Inferior parietal cortex (tissue), 1 donor: ENCODE data around the gene CPEB1.
"Not testable (repeated sequence)": the region's sequence is repeated elsewhere in the genome, so short reads cannot be mapped to it uniquely, and the experiment has no call there.

Source experiments
- DNase-seq: peaks from one replicate; pipeline ENCODE4 v3.0.0-alpha.2; 2016; ENCODE audit errors: extremely low spot score

CPEB1 gene

GRCh38 chr15:82649226-82649999 is 2.2 kb upstream of the CPEB1 start:
- no peak for DNase-seq

GRCh38 chr15:82648257-82649103 is 1.3 kb upstream of the CPEB1 start:
- DNase-seq = no peak

- DNase-seq = no peak
Observed at GRCh38 chr15:82647835-82648256, 683 bp upstream of the CPEB1 start.

- DNase-seq = no peak
Observed at GRCh38 chr15:82646250-82647044, 716 bp downstream of the CPEB1 start.

- DNase-seq = not testable (repeated sequence)
Observed at GRCh38 chr15:82644967-82645852, 2.0 kb downstream of the CPEB1 start.

- DNase-seq = no peak
Observed at GRCh38 chr15:82643992-82644391, 3.2 kb downstream of the CPEB1 start.

GRCh38 chr15:82642656-82643055 is 4.5 kb downstream of the CPEB1 start:
- no peak for DNase-seq

GRCh38 chr15:82641129-82641798 is 5.9 kb downstream of the CPEB1 start:
- no peak for DNase-seq

GRCh38 chr15:82640672-82641071 is 6.5 kb downstream of the CPEB1 start:
- no peak for DNase-seq

GRCh38 chr15:82635798-82636197 is 11.4 kb downstream of the CPEB1 start:
- DNase-seq = no peak

GRCh38 chr15:82630033-82630432 is 17.1 kb downstream of the CPEB1 start:
- no peak for DNase-seq

GRCh38 chr15:82625136-82625535 is 22.0 kb downstream of the CPEB1 start:
- no peak for DNase-seq

- no peak for DNase-seq
Observed at GRCh38 chr15:82624438-82624837, 22.7 kb downstream of the CPEB1 start.

- no peak for DNase-seq
Observed at GRCh38 chr15:82624008-82624407, 23.2 kb downstream of the CPEB1 start.

GRCh38 chr15:82621970-82622369 is 25.2 kb downstream of the CPEB1 start:
- DNase-seq = no peak

GRCh38 chr15:82613747-82614146 is 33.4 kb downstream of the CPEB1 start:
- no peak for DNase-seq

- DNase-seq = no peak
Observed at GRCh38 chr15:82611348-82611747, 35.8 kb downstream of the CPEB1 start.

GRCh38 chr15:82602195-82602594 is 45.0 kb downstream of the CPEB1 start:
- DNase-seq = no peak

GRCh38 chr15:82599862-82600261 is 47.3 kb downstream of the CPEB1 start:
- DNase-seq = no peak

GRCh38 chr15:82597815-82598214 is 49.3 kb downstream of the CPEB1 start:
- no peak for DNase-seq

- no peak for DNase-seq
Observed at GRCh38 chr15:82595766-82596165, 51.4 kb downstream of the CPEB1 start.
